Stimulated activated CD8-positive, alpha-beta memory T cell treated with anti-CD3 and anti-CD28 coated beads, Interleukin-7, amount 100 ng/mL, for 4 hours (primary cell): Measurements from ENCODE around the gene TRMT61A.
"Not testable (repeated sequence)": the region's sequence is repeated elsewhere in the genome, so short reads cannot be mapped to it uniquely, and the experiment has no call there.

ENCODE experiments used
- DNase-seq, 2 donors: peaks; one replicate each; pipeline ENCODE4 v3.0.0-alpha.2; 2020; ENCODE audit warnings: low read depth in 2 of 2

The TRMT61A gene

GRCh38 chr14:103522649-103523574, 6.1 kb upstream of the TRMT61A start, which contains the start of gene CKB:
TSS of gene CKB (minus strand) at chr14:103522830. CDS start at chr14:103522493, 337 bp downstream.
- no peak for DNase-seq

- DNase-seq = no peak
These were observed 5.4 kb upstream of the TRMT61A start for GRCh38 chr14:103523575-103523954.

- no peak for DNase-seq
These were observed 4.7 kb upstream of the TRMT61A start for GRCh38 chr14:103524002-103524935.

DNA sequence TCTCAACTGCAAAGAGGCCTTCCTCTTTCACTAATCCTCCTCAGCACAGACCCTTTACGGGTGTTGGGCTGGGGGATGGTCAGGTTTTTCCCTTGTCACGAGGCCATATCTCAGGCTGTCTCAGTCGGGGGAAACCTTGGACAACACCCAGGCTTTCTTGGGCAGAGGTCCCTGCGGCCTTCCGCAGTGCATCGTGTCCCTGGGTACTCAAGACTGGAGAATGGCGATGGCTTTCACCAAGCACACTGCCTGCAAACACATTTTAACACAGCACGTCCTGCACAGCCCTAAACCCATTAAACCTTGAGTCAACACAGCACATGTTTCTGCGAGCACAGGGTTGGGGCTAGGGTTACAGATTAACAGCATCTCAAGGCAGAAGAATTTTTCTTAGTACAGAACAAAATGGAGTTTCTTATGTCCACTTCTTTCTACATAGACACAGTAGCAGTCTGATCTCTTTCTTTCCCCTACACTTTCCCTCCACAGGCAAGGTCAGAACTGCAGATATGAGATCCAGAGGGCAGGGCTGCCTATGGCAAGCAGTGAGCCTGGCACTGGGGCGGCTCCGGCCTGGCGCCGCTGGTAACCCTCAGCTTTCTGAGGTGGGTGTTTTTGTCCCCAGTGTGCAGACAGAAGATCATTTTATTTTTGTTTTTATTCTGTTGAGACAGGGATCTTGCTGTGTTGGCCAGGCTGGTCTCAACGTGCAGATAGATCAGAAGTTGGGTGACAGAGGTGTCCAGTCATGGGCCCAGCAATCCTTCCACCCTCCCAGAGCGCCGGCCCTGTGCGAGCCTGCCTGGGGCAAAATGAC, 3.4 kb upstream of the TRMT61A start:
- not testable (repeated sequence) for DNase-seq

DNA sequence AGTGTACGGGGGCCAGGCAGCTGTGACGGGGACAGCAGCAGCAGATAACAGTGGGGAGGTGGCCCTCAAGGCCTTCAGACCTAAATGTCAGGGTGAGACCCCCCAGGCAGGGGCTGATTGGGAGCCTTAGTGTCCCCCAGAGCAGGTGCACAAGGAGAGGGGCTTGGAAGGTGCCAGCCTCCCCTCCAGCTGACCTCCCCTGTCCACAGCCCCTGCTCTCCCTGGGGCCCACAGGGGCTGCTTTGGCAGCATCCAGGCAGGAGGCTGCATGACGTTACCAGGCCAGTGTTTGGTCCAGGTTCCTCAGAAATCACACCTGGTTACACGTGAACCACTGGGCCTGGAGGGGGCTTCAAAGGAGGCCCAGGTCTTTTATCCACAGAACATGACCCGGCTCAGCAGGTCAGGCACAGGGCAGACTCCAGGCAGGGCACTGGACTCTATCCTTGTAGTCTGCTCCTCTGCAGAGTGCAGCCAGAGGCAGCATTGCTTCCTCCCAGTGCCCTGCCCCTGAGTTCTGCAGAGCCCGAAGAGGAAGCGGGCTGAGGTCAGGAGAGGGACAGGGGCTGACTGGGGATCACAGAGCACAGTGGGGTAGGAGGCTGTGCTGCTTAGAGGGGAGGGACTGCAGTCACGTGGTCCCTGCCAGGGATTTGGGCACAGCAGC, 2.6 kb upstream of the TRMT61A start:
- no peak for DNase-seq

DNA sequence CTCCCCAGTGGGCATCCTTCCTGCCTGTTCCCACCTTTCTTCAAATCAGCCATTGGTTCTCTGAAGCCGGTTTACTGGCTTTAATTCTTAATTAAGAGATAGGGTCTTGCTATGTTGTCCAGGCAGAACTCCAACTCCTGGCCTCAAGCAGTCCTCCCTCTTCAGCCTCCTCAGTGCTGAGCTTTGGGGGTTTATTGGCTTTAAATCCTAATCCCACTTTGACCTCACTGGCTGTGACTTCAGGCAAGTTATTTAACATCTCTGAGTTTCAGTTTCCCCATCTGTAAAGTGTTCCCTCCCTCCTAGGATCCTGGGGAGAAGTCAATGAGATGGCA, 2.1 kb upstream of the TRMT61A start:
- DNase-seq = no peak

DNA sequence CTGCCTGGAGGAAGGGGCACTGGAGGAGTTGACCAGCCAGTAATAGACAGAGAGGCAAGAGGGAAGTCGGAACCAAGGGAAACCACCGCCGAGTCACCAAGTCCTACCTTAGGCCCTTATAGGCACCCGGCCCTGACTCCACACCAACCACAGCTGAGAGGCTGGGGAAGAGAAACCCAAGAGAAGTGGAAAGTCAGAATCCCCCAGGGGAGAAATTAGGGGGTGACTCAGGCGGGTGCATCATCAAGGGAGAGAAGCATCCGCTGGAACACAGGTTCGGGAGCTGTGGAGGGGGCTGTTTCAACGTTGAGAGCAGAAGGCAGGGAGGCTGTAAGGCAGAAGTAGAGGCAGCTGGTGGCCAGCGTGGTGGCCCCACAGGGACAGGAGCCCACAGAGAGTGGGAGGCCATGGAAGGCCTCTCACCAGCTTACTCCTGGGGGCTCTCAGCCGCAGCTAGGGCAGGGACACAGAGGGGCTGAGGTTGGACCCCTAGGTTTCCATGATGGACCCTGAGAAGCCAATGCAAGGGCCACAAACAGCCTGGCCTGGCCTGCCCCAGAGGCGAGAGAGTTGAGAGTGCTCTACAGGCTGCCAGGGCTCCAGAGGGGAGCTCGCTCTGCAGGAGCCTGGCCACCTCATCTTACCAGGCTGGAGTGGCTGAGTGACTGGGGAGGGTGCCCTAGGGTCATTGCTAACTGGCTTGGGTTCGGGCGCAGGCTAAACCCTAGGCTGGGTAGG, 1.4 kb upstream of the TRMT61A start:
- DNase-seq = no peak

GRCh38 chr14:103528146-103528586, 830 bp upstream of the TRMT61A start:
- DNase-seq = no peak

DNA sequence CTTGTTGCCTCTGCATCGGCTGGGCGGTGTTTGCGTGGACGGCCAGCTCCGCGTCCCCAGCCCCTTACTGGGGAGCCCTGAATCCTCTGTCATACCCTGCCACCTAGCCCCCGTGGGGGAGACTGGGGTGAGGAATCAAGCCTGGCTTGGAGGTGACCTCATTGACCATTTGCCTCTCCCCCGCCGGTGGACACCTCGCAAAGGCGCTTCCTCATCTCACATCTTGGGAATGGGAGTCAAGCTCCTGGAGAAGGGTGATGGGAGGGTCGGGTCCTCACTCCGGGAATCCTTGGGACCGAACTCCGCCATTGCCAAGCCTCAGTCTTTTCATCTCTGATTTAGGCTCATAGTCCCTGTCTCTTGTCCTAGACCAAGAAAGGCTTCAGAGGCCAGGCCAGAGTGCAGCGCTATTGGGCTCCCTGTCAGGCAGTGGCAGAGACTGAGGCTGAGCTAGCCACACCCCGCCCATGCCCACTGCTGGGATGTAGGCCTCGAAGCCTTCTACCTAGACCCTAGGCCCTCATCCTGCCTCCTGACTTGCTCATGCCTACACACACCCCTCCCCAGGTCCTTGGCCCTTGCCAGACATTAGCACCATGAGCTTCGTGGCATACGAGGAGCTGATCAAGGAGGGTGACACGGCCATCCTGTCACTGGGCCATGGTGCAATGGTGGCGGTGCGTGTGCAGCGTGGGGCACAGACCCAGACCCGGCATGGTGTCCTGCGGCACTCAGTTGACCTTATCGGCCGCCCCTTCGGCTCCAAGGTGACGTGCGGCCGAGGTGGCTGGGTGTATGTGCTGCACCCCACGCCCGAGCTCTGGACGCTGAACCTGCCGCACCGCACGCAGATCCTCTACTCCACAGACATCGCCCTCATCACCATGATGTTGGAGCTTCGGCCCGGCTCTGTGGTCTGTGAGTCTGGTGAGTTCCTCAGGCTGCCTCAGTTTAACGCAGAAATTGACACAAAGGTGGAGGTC, 678 bp downstream of the TRMT61A start:
- DNase-seq = no peak

GRCh38 chr14:103530390-103530789, 1.4 kb downstream of the TRMT61A start:
- no peak for DNase-seq

DNA sequence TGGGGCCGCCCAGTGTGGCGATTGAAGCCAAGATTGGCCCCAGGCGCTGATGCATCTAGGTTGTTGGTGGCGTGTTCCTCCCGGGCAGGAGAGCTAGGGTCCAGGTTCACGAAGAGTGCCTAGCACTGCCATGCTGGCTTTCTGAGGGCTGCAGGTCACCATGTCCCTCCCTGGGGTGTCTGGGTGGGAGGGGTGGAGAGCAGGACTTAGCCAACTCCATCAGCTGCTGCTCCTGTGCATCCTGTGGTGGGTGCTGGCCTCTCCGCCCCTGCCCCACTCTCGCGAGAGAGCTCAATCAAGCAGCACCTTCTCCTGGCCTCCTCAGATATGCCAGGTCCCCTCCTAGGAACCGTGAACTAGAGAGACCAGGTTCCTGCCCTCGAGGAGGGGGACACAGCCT, 1.8 kb downstream of the TRMT61A start:
- DNase-seq = no peak

- DNase-seq = no peak
These were observed 2.6 kb downstream of the TRMT61A start for GRCh38 chr14:103531421-103532215.

DNA sequence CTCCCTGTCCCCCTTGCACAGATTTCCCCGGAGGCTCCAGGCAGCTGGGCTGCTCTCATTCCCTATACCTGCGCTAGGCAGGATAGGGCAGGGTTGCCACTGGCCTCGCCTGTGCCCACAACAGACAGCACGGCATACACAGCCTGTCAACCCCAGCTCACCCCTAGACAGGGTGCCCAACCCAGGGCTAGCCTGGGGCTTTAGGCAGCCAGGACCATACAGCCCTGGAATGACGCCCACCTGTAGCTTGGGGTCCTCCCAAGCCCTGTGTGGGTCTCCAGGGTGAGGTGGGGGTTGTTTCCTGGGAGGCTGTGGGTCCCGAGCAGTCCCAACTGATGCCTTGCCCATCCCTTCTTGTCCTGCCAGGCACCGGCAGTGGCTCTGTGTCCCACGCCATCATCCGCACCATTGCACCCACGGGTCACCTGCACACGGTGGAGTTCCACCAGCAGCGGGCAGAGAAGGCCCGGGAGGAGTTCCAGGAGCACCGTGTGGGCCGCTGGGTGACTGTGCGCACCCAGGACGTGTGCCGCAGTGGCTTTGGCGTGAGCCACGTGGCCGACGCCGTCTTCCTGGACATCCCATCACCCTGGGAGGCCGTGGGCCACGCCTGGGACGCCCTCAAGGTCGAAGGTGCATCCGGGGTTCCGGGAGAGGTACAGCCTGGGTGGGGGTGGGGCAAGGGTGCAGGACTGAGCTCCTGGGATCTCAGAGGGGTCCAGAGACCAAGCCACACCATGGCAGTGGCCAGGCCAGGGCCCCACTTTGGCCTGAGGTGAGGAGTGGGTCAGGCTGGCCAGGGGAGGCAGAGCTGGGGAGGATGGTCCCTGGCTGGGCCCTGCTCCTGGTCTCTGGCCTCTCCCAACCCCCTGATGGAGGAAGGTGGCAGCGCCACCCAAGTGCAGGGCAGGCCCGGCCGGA, 3.5 kb downstream of the TRMT61A start:
- no peak for DNase-seq

DNA sequence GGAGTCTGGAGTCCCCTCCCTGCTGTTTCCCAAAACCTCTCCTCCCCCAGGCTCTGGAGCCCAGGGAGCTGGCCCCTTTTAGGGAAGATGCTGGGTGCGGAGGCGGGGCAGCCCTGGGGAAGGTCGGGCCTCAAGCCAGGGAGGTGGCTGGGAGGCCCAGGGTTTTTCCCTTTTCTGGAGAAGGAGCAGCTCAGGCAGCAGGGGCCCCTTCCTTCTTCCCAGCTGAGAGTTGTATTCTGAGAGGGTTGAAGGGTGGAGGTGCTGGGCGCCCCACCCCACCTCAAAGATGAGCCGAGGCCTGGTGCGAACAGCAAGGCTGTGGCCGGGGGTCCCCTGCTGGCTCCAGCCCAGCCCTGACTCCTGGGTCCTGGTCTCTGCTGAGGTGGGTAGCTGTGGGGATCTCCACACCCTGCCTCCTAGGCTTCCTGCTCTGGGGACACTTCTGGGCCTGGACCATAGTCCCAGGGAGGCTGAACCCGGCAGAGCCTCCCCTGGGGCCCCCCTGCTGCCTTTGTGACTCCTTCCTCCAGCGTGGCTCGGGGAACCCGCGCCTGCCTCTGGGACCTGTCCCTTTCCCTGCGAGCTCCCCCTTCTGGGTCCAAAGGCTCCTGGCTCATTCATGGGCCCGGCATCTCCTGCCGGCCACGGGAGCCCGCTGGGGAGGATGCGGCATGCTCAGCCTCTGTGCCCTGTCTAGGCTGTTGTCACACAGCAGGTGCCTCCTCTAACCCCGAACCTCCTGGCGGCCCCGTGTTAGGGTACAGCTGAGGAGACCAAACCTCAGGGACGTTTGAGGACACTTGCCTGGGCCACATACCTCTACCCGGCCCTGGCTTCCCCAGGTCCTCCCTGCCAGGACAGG, 4.4 kb downstream of the TRMT61A start:
- DNase-seq = no peak

DNA sequence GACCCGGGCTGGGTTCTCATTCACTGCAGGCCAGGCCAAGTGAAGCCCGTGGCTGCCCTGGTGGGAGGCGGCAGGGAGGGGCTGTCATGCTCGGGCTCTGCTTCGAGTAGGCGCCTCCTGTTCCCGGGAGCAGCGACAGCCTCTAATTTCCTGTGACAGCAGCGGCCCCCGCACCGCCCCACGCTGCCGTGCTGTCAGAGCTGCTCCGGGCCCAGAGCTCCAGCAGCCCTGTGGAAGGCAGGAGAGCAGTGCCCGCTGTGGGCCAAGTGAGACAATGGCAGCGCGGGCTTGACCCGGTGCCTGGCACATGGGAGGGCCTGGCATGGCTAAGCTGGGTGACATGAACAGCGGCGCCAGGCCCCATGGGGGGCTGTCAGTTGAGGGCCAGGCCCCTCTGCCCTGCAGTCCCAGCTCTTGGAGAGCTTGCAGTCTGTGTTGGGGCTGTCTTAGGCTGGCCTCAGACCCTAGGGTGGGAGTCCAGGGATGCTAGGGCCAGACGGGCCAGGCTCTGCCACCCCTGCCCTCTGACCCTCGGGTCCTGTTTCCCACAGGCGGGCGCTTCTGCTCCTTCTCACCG, 5.1 kb downstream of the TRMT61A start:
- no peak for DNase-seq

- DNase-seq = no peak
These were observed 5.6 kb downstream of the TRMT61A start for GRCh38 chr14:103534576-103535061.
